ENCODE results near the gene ERN1. TPM values are rescaled to one million over a fixed set of nuclear protein-coding genes. Genes with fewer than 3 reads are reported as not detected.

ERN1 gene
- total RNA-seq, 4 donors from 2014 or later, result 7.8 to 29.2 (median 12.8) TPM

GRCh38 chr17:64042700-64043485, 87.1 kb downstream of the ERN1 start:
- DNase-seq, result no peak
- TF ChIP-seq EP300 (IDR thresholded peaks at IDR 0.05; ENCODE audit: low read depth) (no peak), POLR2A (IDR thresholded peaks at IDR 0.05) (no peak), POLR2AphosphoS5 (IDR thresholded peaks at IDR 0.05) (no peak), CTCF (IDR thresholded peaks at IDR 0.05) (no peak)
- 75 to 89% methylated on average over 1 to 10 of the region's 12 CpGs for WGBS, 2 donors (ENCODE audit: low coverage in 1 of 2)
- no peaks in the 10 kb centered on the region for H3K27me3 ChIP-seq
- in situ Hi-C loops (cut with MboI; ENCODE audit: low pct_ligation_motif_present in 1 of 4, low pct_unique_long_range_greater_than_20kb in 1 of 4, low sequenced_read_pairs in 3 of 4), result loop anchor here (5.0 to 25.0 kb wide), 2 partner anchors 94 to 244 kb away; no protein-coding TSS in a partner anchor
- peaks cover 0 to 2% (median 0%) of the 10 kb centered on the region in 4 donors for H3K4me1 ChIP-seq
- intact Hi-C loops (cut with DNase I; ENCODE audit: low total_unique reads), result no loop called here
- peaks cover 0 to 44% (median 19%) of the 10 kb centered on the region in 4 donors for H3K36me3 ChIP-seq
- no peak overlapping the region for H3K27ac ChIP-seq
- H3K9me3 ChIP-seq, result no peaks in the 10 kb centered on the region
- H3K4me3 ChIP-seq, result no peak overlapping the region

- Histone ChIP-seq H3K4me1 (peaks cover 0 to 2% (median 0%) of the 10 kb centered on the region in 4 donors), H3K27ac (no peak overlapping the region), H3K4me3 (no peak overlapping the region), H3K36me3 (peaks cover 0 to 37% (median 15%) of the 10 kb centered on the region in 4 donors), H3K9me3 (no peaks in the 10 kb centered on the region), H3K27me3 (no peaks in the 10 kb centered on the region)
- intact Hi-C loops (cut with DNase I; ENCODE audit: low total_unique reads), result no loop called here
- in situ Hi-C loops (cut with MboI; ENCODE audit: low pct_ligation_motif_present in 1 of 4, low pct_unique_long_range_greater_than_20kb in 1 of 4, low sequenced_read_pairs in 3 of 4), result loop anchor here (5.0 to 25.0 kb wide), 2 partner anchors 95 to 245 kb away; no protein-coding TSS in a partner anchor
- WGBS, 2 donors (ENCODE audit: low coverage in 1 of 2), result 68 to 69% methylated on average over 5 to 11 of the region's 11 CpGs
- DNase-seq, result no peak
- TF ChIP-seq CTCF (IDR thresholded peaks at IDR 0.05), result no peak
Measured at GRCh38 chr17:64041912-64042311, 88.0 kb downstream of the ERN1 start.

GRCh38 chr17:64040206-64040605, 89.7 kb downstream of the ERN1 start:
- TF ChIP-seq POLR2A (IDR thresholded peaks at IDR 0.05), result no peak
- TF ChIP-seq CTCF (IDR thresholded peaks at IDR 0.05), result no peak
- no peak for TF ChIP-seq POLR2AphosphoS5 (IDR thresholded peaks at IDR 0.05)
- no peak for TF ChIP-seq EP300 (IDR thresholded peaks at IDR 0.05; ENCODE audit: low read depth)
- Histone ChIP-seq H3K9me3 (no peaks in the 10 kb centered on the region), H3K4me1 (peaks cover 0 to 2% (median 0%) of the 10 kb centered on the region in 4 donors), H3K27ac (no peak overlapping the region), H3K27me3 (no peaks in the 10 kb centered on the region), H3K4me3 (no peak overlapping the region), H3K36me3 (peaks cover 0 to 26% (median 10%) of the 10 kb centered on the region in 4 donors)
- 62 to 69% methylated on average over 5 to 6 of the region's 6 CpGs for WGBS, 2 donors (ENCODE audit: low coverage in 1 of 2)
- intact Hi-C loops (cut with DNase I; ENCODE audit: low total_unique reads) (no loop called here), in situ Hi-C loops (cut with MboI; ENCODE audit: low pct_ligation_motif_present in 1 of 4, low pct_unique_long_range_greater_than_20kb in 1 of 4, low sequenced_read_pairs in 3 of 4) (loop anchor here (5.0 to 25.0 kb wide), 2 partner anchors 97 to 247 kb away; no protein-coding TSS in a partner anchor)
- DNase-seq, result peak; percentile 27

GRCh38 chr17:64039106-64039400, 90.9 kb downstream of the ERN1 start:
- Histone ChIP-seq H3K27ac (no peak overlapping the region), H3K4me1 (peaks cover 0 to 2% (median 0%) of the 10 kb centered on the region in 4 donors), H3K4me3 (no peak overlapping the region), H3K36me3 (peaks cover 0 to 14% (median 4%) of the 10 kb centered on the region in 4 donors), H3K9me3 (no peaks in the 10 kb centered on the region), H3K27me3 (no peaks in the 10 kb centered on the region)
- TF ChIP-seq EP300 (IDR thresholded peaks at IDR 0.05; ENCODE audit: low read depth) (no peak), CTCF (IDR thresholded peaks at IDR 0.05) (no peak), POLR2A (IDR thresholded peaks at IDR 0.05) (no peak), POLR2AphosphoS5 (IDR thresholded peaks at IDR 0.05) (no peak)
- in situ Hi-C loops (cut with MboI; ENCODE audit: low pct_ligation_motif_present in 1 of 4, low pct_unique_long_range_greater_than_20kb in 1 of 4, low sequenced_read_pairs in 3 of 4), result loop anchor here in 3 of 4 donors (10.0 to 25.0 kb wide), 2 partner anchors 106 to 248 kb away; no protein-coding TSS in a partner anchor
- no peak for DNase-seq
- intact Hi-C loops (cut with DNase I; ENCODE audit: low total_unique reads), result no loop called here
- WGBS, 2 donors (ENCODE audit: low coverage in 1 of 2), result 89 to 95% methylated on average over 3 of the region's 3 CpGs
